H1 (cell line): ENCODE data around the gene XPO6. TPM values are rescaled to one million over a fixed set of nuclear protein-coding genes. Genes with fewer than 3 reads are reported as not detected.

ENCODE experiments used
- CTCF ChIA-PET: fragments of 300-600 bp; sonication (Branson Sonifier 250); formaldehyde crosslinking; loops from one replicate; lab custom pipeline; 2021; ENCODE audit not compliant: partially characterized antibody; lab: Charles Lee
- POLR2A ChIA-PET: fragments of 300-600 bp; sonication (Branson Sonifier 250); formaldehyde crosslinking; loops from one replicate; lab custom pipeline; 2021; ENCODE audit warnings: inconsistent platforms; ENCODE audit not compliant: partially characterized antibody; lab: Charles Lee
- DNase-seq, 2 experiments: peaks; one replicate each; pipeline versions ENCODE4 v3.0.0 to v3.0.0-alpha.2; 2010 to 2022; ENCODE audit warnings: low spot score in 2 of 2, low read depth in 1 of 2, mixed read lengths in 1 of 2
- FAIRE-seq: peaks from 2 replicates; lab custom pipeline; 2011; peaks lifted over from hg19 to GRCh38; lab: Jason Lieb, UNC
- H2AFZ ChIP-seq: 2 replicates; pipeline ENCODE4 v1.8.1; 2012; ENCODE audit warnings: low read length, inconsistent platforms
- H2AK5ac ChIP-seq: 2 replicates; pipeline ENCODE4 v1.6.1; 2013; ENCODE audit warnings: low read depth, low read length
- H2BK120ac ChIP-seq: replicated peaks from 2 replicates; pipeline ENCODE3; 2013; ENCODE audit warnings: low read depth, low read length, inconsistent platforms
- H2BK12ac ChIP-seq: 2 replicates; pipeline ENCODE4 v1.6.1; 2013; ENCODE audit warnings: low read depth, low read length
- H2BK15ac ChIP-seq: 2 replicates; pipeline ENCODE4 v1.6.1; 2013; ENCODE audit warnings: low read length
- H2BK20ac ChIP-seq: 2 replicates; pipeline ENCODE4 v1.6.1; 2013; ENCODE audit warnings: low read length
- H2BK5ac ChIP-seq: 2 replicates; pipeline ENCODE4 v1.6.1; 2013; ENCODE audit warnings: low read depth, low read length
- H3K14ac ChIP-seq: 2 replicates; pipeline ENCODE4 v1.6.1; 2013; ENCODE audit warnings: inconsistent platforms; ENCODE audit not compliant: insufficient read length
- H3K18ac ChIP-seq: 2 replicates; pipeline ENCODE4 v1.6.1; 2013; ENCODE audit warnings: low read length; ENCODE audit errors: extremely low read depth
- H3K23ac ChIP-seq: 2 replicates; pipeline ENCODE4 v1.6.1; 2013; ENCODE audit warnings: inconsistent platforms; ENCODE audit not compliant: insufficient read length
- H3K23me2 ChIP-seq: 2 replicates; pipeline ENCODE4 v1.6.1; 2013; ENCODE audit warnings: low read depth, low read length
- H3K27ac ChIP-seq: 2 replicates; pipeline ENCODE4 v1.6.1; 2011; ENCODE audit warnings: low read depth, low read length, inconsistent platforms
- H3K27me3 ChIP-seq, 4 experiments: replicated peaks in 1 of 4; 1 replicate in 1 of 4; 2 replicates in 3 of 4; pipeline versions ENCODE4 v1.6.1 to v1.8.1; 2011 to 2013; ENCODE audit warnings: low read length in 3 of 4, mild to moderate bottlenecking in 3 of 4, inconsistent platforms in 2 of 4, mixed read lengths in 2 of 4, moderate library complexity in 1 of 4; ENCODE audit not compliant: control insufficient read depth in 3 of 4, insufficient read depth in 3 of 4; ENCODE audit errors: extremely low read depth in 1 of 4
- H3K36me3 ChIP-seq, 4 experiments: 2 replicates each; pipeline versions ENCODE4 v1.6.1 to v1.8.1; 2011 to 2013; ENCODE audit warnings: mild to moderate bottlenecking in 4 of 4, low read length in 3 of 4, moderate library complexity in 2 of 4, control low read depth in 1 of 4, inconsistent platforms in 1 of 4; ENCODE audit not compliant: insufficient read depth in 4 of 4, control insufficient read depth in 2 of 4
- H3K4ac ChIP-seq: replicated peaks from 2 replicates; pipeline ENCODE3; 2013; ENCODE audit warnings: low read length, low read depth, mixed read lengths, inconsistent platforms; ENCODE audit not compliant: insufficient read length
- H3K4me1 ChIP-seq, 4 experiments: replicated peaks in 1 of 4; 1 replicate in 1 of 4; 2 replicates in 3 of 4; pipeline versions ENCODE4 v1.6.1 to v1.8.1; 2011 to 2013; ENCODE audit warnings: low read length in 3 of 4, inconsistent platforms in 2 of 4, mixed read lengths in 1 of 4; ENCODE audit not compliant: insufficient read depth in 4 of 4, control insufficient read depth in 3 of 4
- H3K4me2 ChIP-seq, 2 experiments: 2 replicates each; pipeline versions ENCODE4 v1.6.1 to v1.8.1; 2011 to 2013; ENCODE audit warnings: low read depth in 2 of 2, low read length in 2 of 2, control low read depth in 1 of 2, inconsistent platforms in 1 of 2, mild to moderate bottlenecking in 1 of 2; ENCODE audit not compliant: insufficient read depth in 1 of 2
- H3K4me3 ChIP-seq, 4 experiments: fragments of 200-600, 300-600 bp in 1 of 4; sonication (generic), shearing (Covaris generic), sonication (Bioruptor Twin) in 1 of 4; 2 replicates each; pipeline versions ENCODE4 v1.5.1 to v1.8.1; 2011 to 2016; ENCODE audit warnings: low read length in 4 of 4, low read depth in 3 of 4, control low read depth in 2 of 4, inconsistent platforms in 2 of 4, mild to moderate bottlenecking in 2 of 4, mixed read lengths in 1 of 4, moderate library complexity in 1 of 4; ENCODE audit not compliant: insufficient read depth in 2 of 4; ENCODE audit errors: extremely low read depth in 1 of 4
- H3K56ac ChIP-seq: replicated peaks from 2 replicates; pipeline ENCODE3; 2013; ENCODE audit warnings: low read depth, mild to moderate bottlenecking, mixed read lengths, low read length, inconsistent platforms; ENCODE audit not compliant: insufficient read length
- H3K79me1 ChIP-seq: 2 replicates; pipeline ENCODE4 v1.6.1; 2013; ENCODE audit warnings: low read depth, low read length, control low read depth
- H3K79me2 ChIP-seq, 2 experiments: 2 replicates each; pipeline versions ENCODE4 v1.6.1 to v1.8.1; 2012 to 2013; ENCODE audit warnings: low read length in 2 of 2, mild to moderate bottlenecking in 2 of 2, inconsistent platforms in 1 of 2; ENCODE audit not compliant: insufficient read depth in 2 of 2, control insufficient read depth in 1 of 2
- H3K9ac ChIP-seq, 4 experiments: replicated peaks in 1 of 4; 1 replicate in 1 of 4; 2 replicates in 3 of 4; pipeline versions ENCODE4 v1.6.1 to v1.8.1; 2011 to 2013; ENCODE audit warnings: low read depth in 3 of 4, low read length in 3 of 4, control low read depth in 2 of 4, mild to moderate bottlenecking in 2 of 4, moderate library complexity in 2 of 4, inconsistent platforms in 1 of 4; ENCODE audit errors: extremely low read depth in 1 of 4
- H3K9me3 ChIP-seq, 2 experiments: 2 replicates each; pipeline versions ENCODE4 v1.6.1 to v1.8.1; 2012 to 2013; ENCODE audit warnings: mild to moderate bottlenecking in 2 of 2, moderate library complexity in 2 of 2, control low read depth in 1 of 2, inconsistent platforms in 1 of 2, low read depth in 1 of 2, low read length in 1 of 2, mixed read lengths in 1 of 2; ENCODE audit not compliant: insufficient read depth in 2 of 2
- H4K20me1 ChIP-seq, 2 experiments: replicated peaks in 1 of 2; 2 replicates each; pipeline versions ENCODE3 to v1.8.1; 2011 to 2013; ENCODE audit warnings: inconsistent platforms in 2 of 2, low read length in 2 of 2, mild to moderate bottlenecking in 1 of 2; ENCODE audit not compliant: insufficient read depth in 2 of 2, control insufficient read depth in 1 of 2
- H4K5ac ChIP-seq: 2 replicates; pipeline ENCODE4 v1.6.1; 2013; ENCODE audit warnings: low read length, low read depth, mixed read lengths, inconsistent platforms; ENCODE audit not compliant: insufficient read length
- H4K8ac ChIP-seq: 2 replicates; pipeline ENCODE4 v1.8.0; 2013; ENCODE audit warnings: mild to moderate bottlenecking, moderate library complexity, low read length, inconsistent platforms; ENCODE audit not compliant: insufficient read depth; ENCODE audit errors: extremely low read depth
- H4K91ac ChIP-seq: replicated peaks from 2 replicates; pipeline ENCODE3; 2013; ENCODE audit warnings: low read length, mixed read lengths, inconsistent platforms; ENCODE audit not compliant: insufficient read length
- CBX5 ChIP-seq: fragments of 300-800, 300-1000 bp; sonication (generic); IDR thresholded peaks from 2 replicates; pipeline ENCODE4 v1.7.1; 2016; ENCODE audit warnings: antibody characterized with exemption, low read length, low read depth
- CTCF ChIP-seq, 3 experiments: IDR thresholded peaks; 1 replicate in 2 of 3; 2 replicates in 1 of 3; pipeline versions ENCODE4 v1.5.1 to v1.6.1; 2011; ENCODE audit warnings: low read length in 3 of 3, mild to moderate bottlenecking in 3 of 3, inconsistent platforms in 2 of 3, low read depth in 1 of 3, moderate library complexity in 1 of 3; ENCODE audit not compliant: insufficient read depth in 1 of 3; ENCODE audit errors: control extremely low read depth in 1 of 3
- JUN ChIP-seq: IDR thresholded peaks from 2 replicates; pipeline ENCODE4 v1.6.1; 2011; ENCODE audit warnings: low read depth, mild to moderate bottlenecking, improper control_type of control experiment, low read length
- POLR2A ChIP-seq, 2 experiments: IDR thresholded peaks; 1 replicate in 1 of 2; 2 replicates in 1 of 2; pipeline ENCODE4 v1.6.1; 2011; ENCODE audit warnings: low read depth in 2 of 2, low read length in 2 of 2, mild to moderate bottlenecking in 2 of 2; ENCODE audit errors: control extremely low read depth in 1 of 2
- WGBS, 2 experiments: shearing (Covaris generic) in 1 of 2; methylation state at CpG; one replicate each; pipeline versions ENCODE4 v1.1.6 to v1.1.7; 2013 to 2015; ENCODE audit warnings: low lambda C conversion rate in 2 of 2, mixed read lengths in 2 of 2, inconsistent platforms in 1 of 2, low coverage in 1 of 2, missing lambda C conversion rate in 1 of 2; ENCODE audit not compliant: insufficient replicate concordance in 2 of 2, insufficient coverage in 1 of 2, insufficient read length in 1 of 2; ENCODE audit errors: extremely low coverage in 1 of 2, missing lambda C conversion rate in 1 of 2; 5-methylcytosine and 5-hydroxymethylcytosine counted together
- polyA plus RNA-seq, 7 experiments: library from polyadenylated mRNA; depleted of rRNA in 3 of 7; stranded (reverse) in 5 of 7; unstranded in 2 of 7; fragments of >200 nt in 5 of 7; fragments of 200-250 nt in 2 of 7; gene quantifications; 1 replicate in 5 of 7; 2 replicates in 1 of 7; 4 replicates in 1 of 7; pipeline versions ENCODE4 v1.2.1 to v1.2.3, GENCODE V29; 2011 to 2013; ENCODE audit warnings: missing spikeins in 2 of 7, mixed read lengths in 2 of 7
- total RNA-seq: library from RNA; stranded (reverse); fragmentation: NEBNext Ultra II Directional; extraction: Animal tissue kit (Norgen Biotek cat#: 25700); gene quantifications from 2 replicates; pipeline ENCODE4 v1.2.1, GENCODE V29; 2021
- TF ChIP-seq, protein P1 (sequence below): IDR thresholded peaks from 2 replicates; pipeline ENCODE4 v1.6.1; 2012; ENCODE audit warnings: inconsistent platforms
- TF ChIP-seq, protein P2 (sequence below): IDR thresholded peaks from 2 replicates; pipeline ENCODE4 v1.6.1; 2011; ENCODE audit warnings: low read depth, mild to moderate bottlenecking, low read length; ENCODE audit not compliant: insufficient read depth

XPO6 gene
- total and polyA plus RNA-seq, 2 of the 8 experiments (the other 6 are each of a cell fraction or from before 2014, with no cell fraction given) = 152 to 254 TPM

DNA sequence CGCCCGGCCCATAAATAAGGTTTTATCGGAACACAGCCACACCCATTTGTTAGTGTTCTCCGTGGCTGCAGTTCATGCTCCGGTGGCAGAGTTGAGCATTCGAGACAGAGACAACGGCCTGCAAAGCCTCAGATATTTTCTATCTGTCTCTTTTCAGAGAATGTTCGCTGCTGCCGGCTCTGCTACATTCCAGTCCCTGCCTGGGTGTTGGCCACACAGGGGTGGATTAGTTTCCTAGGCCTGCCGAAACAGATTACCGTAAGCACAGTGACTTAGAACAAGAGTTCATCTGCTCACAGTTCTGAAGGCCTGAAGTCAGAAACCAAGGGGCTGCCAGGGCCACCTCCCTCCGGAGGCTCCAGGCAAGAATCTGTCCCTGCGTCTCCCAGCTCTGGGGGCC is 129.1 kb downstream of the XPO6 start:
- CTCF ChIA-PET = interaction anchor here (4.0 kb wide), 1 partner anchor 9 kb away, joined by 27 read pairs; no protein-coding TSS in a partner anchor
- H4K5ac ChIP-seq = no peak overlapping the region
- no peak overlapping the region for H2AFZ ChIP-seq
- no peaks in the 10 kb centered on the region for H3K23me2 ChIP-seq
- no peak overlapping the region for H3K23ac ChIP-seq
- no peak overlapping the region for H3K4me3 ChIP-seq
- no peak overlapping the region for H2BK20ac ChIP-seq
- no peaks in the 10 kb centered on the region for H3K27me3 ChIP-seq
- H2AK5ac ChIP-seq = no peak overlapping the region
- no peak overlapping the region for H2BK12ac ChIP-seq
- H2BK5ac ChIP-seq = no peak overlapping the region
- H4K8ac ChIP-seq = no peak overlapping the region
- no peaks in the 10 kb centered on the region for H3K79me2 ChIP-seq
- no peak overlapping the region for H3K14ac ChIP-seq
- H3K18ac ChIP-seq = no peak overlapping the region
- 85% methylated on average over 13 of the region's 13 CpGs; no CpG with 5 or more reads in 1 of the 2 experiments for WGBS, 2 experiments
- H3K27ac ChIP-seq = no peak overlapping the region
- TF ChIP-seq, protein P1, sequence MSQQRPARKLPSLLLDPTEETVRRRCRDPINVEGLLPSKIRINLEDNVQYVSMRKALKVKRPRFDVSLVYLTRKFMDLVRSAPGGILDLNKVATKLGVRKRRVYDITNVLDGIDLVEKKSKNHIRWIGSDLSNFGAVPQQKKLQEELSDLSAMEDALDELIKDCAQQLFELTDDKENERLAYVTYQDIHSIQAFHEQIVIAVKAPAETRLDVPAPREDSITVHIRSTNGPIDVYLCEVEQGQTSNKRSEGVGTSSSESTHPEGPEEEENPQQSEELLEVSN = no peak
- TF ChIP-seq POLR2A (IDR thresholded peaks at IDR 0.05; ENCODE audit: control extremely low read depth in 1 of 2, low read depth in 2 of 2, low read length in 2 of 2) = no peak
- TF ChIP-seq CTCF (IDR thresholded peaks at IDR 0.05; ENCODE audit: control extremely low read depth in 1 of 3, insufficient read depth in 1 of 3, low read depth in 1 of 3, low read length in 3 of 3) = no peak
- TF ChIP-seq, protein P2, sequence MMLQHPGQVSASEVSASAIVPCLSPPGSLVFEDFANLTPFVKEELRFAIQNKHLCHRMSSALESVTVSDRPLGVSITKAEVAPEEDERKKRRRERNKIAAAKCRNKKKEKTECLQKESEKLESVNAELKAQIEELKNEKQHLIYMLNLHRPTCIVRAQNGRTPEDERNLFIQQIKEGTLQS = no peak
- TF ChIP-seq JUN = no peak
- TF ChIP-seq CBX5 = no peak
- TF ChIP-seq, all 59 proteins: peak for 0
- Histone ChIP-seq H3K9ac (no peak overlapping the region), H3K4me2 (no peak overlapping the region), H3K4ac (no peak overlapping the region), H2BK15ac (no peak overlapping the region), H3K79me1 (no peaks in the 10 kb centered on the region), H3K4me1 (no peaks in the 10 kb centered on the region; a peak in 1 of 7 replicates), H3K56ac (no peak overlapping the region), H3K9me3 (no peaks in the 10 kb centered on the region), H4K20me1 (peaks cover 0 to 1% of the 10 kb centered on the region in 2 experiments), H4K91ac (no peak overlapping the region), H3K36me3 (no peaks in the 10 kb centered on the region), H2BK120ac (no peak overlapping the region)
- POLR2A ChIA-PET = interaction anchor here (4.0 kb wide), 1 partner anchor 8 kb away, joined by 15 read pairs; no protein-coding TSS in a partner anchor
- FAIRE-seq (no peak), DNase-seq (no peak)
